Measurements from ENCODE around the gene ANKRD17.

ANKRD17 gene

GRCh38 chr4:73220815-73221214 lies 37.8 kb downstream of the ANKRD17 start:
- no peak overlapping the region for H3K4me3 ChIP-seq (ENCODE audit: low read depth, low read length)
- in situ Hi-C loops (cut with HindIII; ENCODE audit: low pct_ligation_motif_present, low sequenced_read_pairs) = no loop called here
- H3K36me3 ChIP-seq (replicated peaks) = no peaks in the 10 kb centered on the region
- no peak overlapping the region for H3K27ac ChIP-seq
- no peaks in the 10 kb centered on the region for H3K27me3 ChIP-seq (replicated peaks)
- no peak for DNase-seq
- TF ChIP-seq CTCF (IDR thresholded peaks at IDR 0.05; ENCODE audit: low read depth, low read length, missing control alignments) = no peak

- in situ Hi-C loops (cut with HindIII; ENCODE audit: low pct_ligation_motif_present, low sequenced_read_pairs) = no loop called here
- DNase-seq = no peak
- Histone ChIP-seq H3K36me3 (replicated peaks) (no peaks in the 10 kb centered on the region), H3K4me3 (ENCODE audit: low read depth, low read length) (no peak overlapping the region), H3K27ac (peak overlapping the region; percentile 9), H3K27me3 (replicated peaks) (no peaks in the 10 kb centered on the region)
- no peak for TF ChIP-seq CTCF (IDR thresholded peaks at IDR 0.05; ENCODE audit: low read depth, low read length, missing control alignments)
Observed at GRCh38 chr4:73213916-73214653, 44.5 kb downstream of the ANKRD17 start.

GRCh38 chr4:73212982-73213730 lies 45.4 kb downstream of the ANKRD17 start:
- Histone ChIP-seq H3K27me3 (replicated peaks) (no peaks in the 10 kb centered on the region), H3K4me3 (ENCODE audit: low read depth, low read length) (no peak overlapping the region), H3K27ac (no peak overlapping the region), H3K36me3 (replicated peaks) (no peaks in the 10 kb centered on the region)
- in situ Hi-C loops (cut with HindIII; ENCODE audit: low pct_ligation_motif_present, low sequenced_read_pairs) = no loop called here
- TF ChIP-seq CTCF (IDR thresholded peaks at IDR 0.05; ENCODE audit: low read depth, low read length, missing control alignments) = no peak
- no peak for DNase-seq

- Histone ChIP-seq H3K36me3 (replicated peaks) (no peaks in the 10 kb centered on the region), H3K4me3 (ENCODE audit: low read depth, low read length) (no peak overlapping the region), H3K27me3 (replicated peaks) (no peaks in the 10 kb centered on the region), H3K27ac (no peak overlapping the region)
- no peak for TF ChIP-seq CTCF (IDR thresholded peaks at IDR 0.05; ENCODE audit: low read depth, low read length, missing control alignments)
- no peak for DNase-seq
- in situ Hi-C loops (cut with HindIII; ENCODE audit: low pct_ligation_motif_present, low sequenced_read_pairs) = no loop called here
Observed at GRCh38 chr4:73211968-73212367, 46.6 kb downstream of the ANKRD17 start.

GRCh38 chr4:73208376-73208775 lies 50.2 kb downstream of the ANKRD17 start:
- H3K36me3 ChIP-seq (replicated peaks) = no peaks in the 10 kb centered on the region
- DNase-seq = peak; percentile 18
- no peaks in the 10 kb centered on the region for H3K27me3 ChIP-seq (replicated peaks)
- no peak overlapping the region for H3K27ac ChIP-seq
- TF ChIP-seq CTCF (IDR thresholded peaks at IDR 0.05; ENCODE audit: low read depth, low read length, missing control alignments) = no peak
- no peak overlapping the region for H3K4me3 ChIP-seq (ENCODE audit: low read depth, low read length)
- in situ Hi-C loops (cut with HindIII; ENCODE audit: low pct_ligation_motif_present, low sequenced_read_pairs) = no loop called here
